ENCODE measurements around the gene SP4.
A peak's percentile ranks its signal among the peaks of the same experiment; 100 is the strongest.

Gene SP4
- long read RNA-seq, donor 1, full-length matches to known transcripts: 1 of 1 reads
- long read RNA-seq, donor 1, partial matches to known transcripts: 0 of 1 reads
- long read RNA-seq, donor 1, other reads (novel, unspliced or antisense): 0 of 1 reads
- long read RNA-seq, donor 2: 0 reads
- long read RNA-seq, donor 3: 0 reads
- long read RNA-seq, donor 4, partial matches to known transcripts: 6 of 6 reads
- long read RNA-seq, donor 4, other reads (novel, unspliced or antisense): 0 of 6 reads
- long read RNA-seq, donor 5: 0 reads
- long read RNA-seq, donor 6, full-length matches to known transcripts: 3 of 3 reads
- long read RNA-seq, donor 6, partial matches to known transcripts: 0 of 3 reads
- long read RNA-seq, donor 6, other reads (novel, unspliced or antisense): 0 of 3 reads
- long read RNA-seq, donor 7, partial matches to known transcripts: 0 of 1 reads
- long read RNA-seq, donor 7, other reads (novel, unspliced or antisense): 0 of 1 reads
- long read RNA-seq, donor 8, full-length matches to known transcripts: 1 of 7 reads
- long read RNA-seq, donor 8, partial matches to known transcripts: 6 of 7 reads
- long read RNA-seq, donor 8, other reads (novel, unspliced or antisense): 0 of 7 reads

DNA sequence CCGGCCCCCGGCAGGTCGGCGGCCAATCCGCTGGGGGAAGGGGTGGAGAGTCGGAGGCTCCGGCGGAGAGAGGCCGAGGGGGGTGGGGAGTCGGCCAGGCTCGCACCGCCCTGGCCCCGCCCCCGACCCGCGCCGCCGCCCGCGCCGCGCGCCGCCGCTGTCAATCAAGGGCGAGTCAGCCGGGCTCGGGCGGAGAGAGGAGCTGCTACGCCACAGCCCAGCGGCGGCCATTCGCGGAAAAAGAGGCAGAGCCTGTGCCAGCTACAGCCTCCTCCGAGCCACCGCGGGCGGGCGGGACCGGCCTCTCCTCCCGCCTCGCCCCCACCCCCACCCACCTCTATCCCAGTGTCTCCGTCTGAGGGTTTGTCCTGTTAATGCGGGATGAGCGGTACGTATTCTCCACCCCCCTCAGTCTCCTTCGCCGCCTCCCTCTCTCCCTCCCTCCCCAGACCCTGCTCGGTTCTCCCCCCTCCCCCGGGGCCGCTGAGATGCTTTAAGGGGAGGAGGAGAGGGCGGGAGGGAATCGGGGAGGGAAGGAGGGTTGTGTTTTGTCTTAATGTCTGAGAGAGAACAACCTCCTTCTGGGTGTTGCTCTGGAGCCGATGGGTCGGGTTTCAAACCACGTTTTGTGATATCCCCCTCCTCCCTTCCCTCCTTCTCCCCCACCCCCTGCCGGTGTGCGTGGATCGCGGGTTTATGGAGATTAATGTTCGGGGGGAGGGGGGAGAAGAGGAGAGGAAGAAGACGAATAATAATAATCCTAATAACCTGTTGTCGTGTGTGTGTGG, at the start of gene SP4:
Gene SP4 (plus strand): TSS at position 213 of the 788 bp plus-strand sequence. CDS start 169 bp downstream, at position 382.
- peak; percentile 71 for DNase-seq

DNA sequence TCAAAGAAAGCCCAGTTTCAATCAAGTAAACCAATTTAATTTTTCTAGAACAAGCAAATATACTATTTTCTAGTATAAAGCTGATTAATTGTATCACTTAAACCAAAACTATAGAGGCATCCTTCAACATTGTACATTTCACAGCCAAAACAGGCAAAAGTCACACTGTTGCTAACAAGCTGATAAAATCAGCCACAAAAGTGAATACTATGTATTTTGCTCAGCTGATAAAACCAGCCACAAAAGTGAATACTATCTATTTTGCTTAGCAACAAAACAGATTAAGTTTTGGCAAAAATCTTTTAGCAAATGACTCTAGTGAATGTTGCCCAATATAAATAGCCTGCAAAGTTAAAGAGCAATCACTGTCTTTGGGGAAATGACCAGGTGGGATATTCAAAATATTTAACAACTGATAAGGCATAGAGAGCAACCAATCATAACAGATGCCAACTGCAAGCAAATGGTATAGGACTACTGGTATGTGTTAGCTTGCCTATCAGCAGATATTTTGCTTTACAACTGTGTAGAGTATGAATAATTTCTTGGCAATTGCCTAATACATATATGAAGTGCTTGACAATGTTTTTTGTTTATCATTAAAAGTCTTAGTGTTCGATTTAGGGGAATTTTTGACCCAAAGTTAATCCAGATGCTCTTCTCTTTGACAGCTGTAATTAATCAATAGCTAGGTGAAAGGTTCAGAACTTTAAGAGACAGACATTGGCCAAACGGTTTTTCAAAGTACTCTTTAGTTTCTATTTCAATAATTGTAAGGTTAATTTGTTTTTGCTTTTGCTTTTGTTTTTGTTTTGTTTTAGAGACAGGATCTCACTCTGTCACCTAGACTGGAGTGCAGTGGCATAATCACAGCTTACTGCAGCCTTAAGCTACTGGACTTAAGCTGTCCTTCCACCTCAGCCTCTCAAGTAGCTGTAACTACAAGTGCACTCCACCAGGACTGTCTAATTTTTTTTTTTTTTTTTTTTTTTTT, 44.4 kb upstream of the SP4 start:
- DNase-seq: no peak

DNA sequence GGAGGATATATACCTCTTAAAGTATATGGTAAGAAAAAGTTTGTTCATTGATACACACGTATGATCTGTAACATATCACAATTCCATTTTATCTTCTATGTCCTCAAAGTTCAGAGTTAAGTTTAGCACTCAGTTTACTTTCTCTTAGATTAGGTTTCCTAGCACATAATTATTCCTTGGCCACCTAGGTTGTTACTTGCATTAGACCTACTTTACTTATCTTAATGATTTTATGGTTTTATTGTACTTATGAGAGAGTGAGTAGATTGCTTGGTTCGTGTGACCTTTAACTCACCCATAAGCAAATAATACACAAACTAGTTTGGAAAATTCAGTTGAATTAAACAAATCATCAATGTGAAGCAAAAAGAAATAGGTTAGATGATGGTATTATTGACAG, 33.9 kb upstream of the SP4 start:
- DNase-seq: no peak

DNA sequence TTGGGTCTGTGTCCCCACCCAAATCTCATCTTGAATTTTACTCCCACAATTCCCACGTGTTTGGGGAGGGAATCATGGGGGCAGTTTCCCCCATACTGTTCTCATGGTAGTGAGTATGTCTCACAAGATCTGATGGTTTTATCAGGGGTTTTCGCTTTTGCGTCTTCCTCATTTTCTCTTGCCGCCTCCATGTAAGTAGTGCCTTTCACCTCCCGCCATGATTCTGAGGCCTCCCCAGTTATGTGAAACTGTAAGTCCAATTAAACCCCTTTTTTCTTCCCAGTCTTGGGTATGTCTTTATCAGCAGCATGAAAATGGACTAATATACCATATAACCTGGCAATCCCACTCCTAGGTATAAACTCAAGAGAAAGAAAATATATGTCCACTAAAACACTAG, 25.9 kb upstream of the SP4 start:
- no peak for DNase-seq

DNA sequence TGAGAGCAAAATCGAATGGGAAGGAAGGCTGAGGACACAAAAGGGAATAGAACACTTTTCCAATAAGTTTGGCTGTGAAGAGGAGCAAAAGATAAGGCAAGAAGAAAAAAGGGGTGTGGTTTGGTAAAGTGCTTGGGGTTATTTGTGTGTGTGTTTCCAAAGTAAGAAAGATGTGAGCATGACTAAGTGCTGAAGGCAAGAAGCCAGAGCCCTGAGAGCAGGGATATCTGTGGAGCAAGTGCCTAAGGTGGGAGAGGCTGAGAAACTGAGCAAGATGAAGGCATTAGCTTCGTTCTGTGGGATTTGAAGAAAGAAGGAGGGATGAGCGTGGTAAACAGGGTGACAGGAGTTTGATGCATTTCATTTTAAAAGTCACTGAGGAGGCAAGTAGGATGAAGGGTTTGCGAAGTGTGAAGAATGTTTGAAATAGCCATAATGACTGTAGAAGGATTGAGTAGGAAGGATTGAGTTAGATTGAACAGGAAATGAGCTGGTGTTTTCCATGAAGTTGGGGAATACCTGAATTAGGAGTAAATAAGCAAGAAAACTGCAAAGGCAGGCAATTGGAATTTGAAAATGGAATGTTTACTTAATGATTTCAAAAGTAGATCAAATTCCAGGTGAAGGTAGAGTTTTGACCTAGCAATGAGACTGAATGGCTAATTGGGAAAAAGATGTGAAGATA, 19.9 kb upstream of the SP4 start:
- DNase-seq: no peak

DNA sequence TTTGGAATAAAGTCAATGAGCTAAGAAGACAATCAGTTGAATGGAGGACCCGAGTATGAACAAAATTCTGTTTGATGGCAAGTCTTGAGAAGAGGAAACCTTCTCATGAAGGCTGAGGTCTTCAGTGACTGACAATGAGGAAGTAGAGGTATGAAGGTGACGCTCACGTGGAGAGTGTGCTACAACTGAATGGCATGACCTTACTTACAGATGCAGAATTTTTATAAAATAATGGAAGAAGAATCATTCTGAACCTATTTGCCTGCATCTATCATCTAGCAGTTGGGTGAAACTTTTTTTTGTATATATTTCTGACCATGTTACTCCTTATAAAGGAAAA, 19.4 kb upstream of the SP4 start:
- DNase-seq: no peak

DNA sequence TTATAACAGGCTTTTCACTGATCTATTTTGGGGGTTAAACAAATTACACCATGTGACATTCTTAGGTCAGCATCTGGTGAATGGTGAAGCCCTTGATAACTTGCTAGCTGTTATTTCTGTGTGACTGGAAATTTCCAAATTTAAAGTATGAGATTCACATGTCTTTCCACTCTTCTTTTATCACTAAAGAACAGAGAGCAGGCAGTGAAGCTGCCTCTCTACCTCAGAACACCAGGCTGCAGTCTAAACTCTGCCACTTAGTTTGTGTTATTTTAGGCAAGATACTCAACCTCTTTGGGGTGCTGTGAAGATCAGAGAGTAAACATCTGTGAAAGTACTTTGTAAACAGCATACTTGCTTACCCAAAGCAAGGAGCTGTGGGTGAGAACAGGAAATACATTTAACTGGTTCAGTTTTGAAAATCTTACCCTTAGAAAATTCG, 15.5 kb upstream of the SP4 start:
- DNase-seq: no peak

DNA sequence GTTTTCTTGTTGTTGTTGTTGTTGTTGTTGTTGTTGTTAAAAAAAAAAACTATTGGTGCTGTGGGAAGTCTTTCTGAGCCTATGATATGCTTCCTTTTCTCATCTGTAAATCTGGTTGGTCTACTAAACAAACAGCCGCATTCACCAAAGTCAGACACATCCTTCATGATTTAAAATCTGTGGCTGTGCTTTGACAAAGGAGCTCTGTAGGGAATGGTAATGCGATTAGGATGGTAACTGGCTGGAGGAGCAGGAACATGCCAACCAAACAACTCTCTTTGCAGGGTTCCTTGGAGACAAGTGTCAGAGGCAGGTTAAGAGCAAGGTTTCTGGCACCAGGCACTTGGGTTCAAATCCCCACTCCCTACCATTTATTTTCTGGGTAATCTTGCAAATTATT, 14.9 kb upstream of the SP4 start:
- no peak for DNase-seq

DNA sequence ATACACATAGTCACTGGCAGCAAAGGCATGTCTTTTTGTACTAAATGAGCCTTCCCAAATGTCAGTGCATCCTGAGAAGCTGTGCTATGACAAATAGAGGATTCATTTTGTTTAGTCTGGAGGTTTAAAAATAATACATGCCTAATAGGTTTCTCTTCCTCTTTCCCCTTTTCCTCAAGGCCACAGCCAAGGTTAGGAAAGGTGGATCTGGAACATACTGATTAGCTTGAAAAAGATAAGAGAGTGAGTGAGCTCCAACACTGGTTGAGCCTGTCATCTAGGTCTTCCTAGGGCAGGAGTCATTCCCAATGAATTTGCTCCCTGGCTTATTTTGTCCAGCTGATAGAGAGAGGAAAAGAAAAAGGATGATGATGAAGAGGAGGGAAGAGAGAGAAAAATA, 14.4 kb upstream of the SP4 start:
- no peak for DNase-seq

DNA sequence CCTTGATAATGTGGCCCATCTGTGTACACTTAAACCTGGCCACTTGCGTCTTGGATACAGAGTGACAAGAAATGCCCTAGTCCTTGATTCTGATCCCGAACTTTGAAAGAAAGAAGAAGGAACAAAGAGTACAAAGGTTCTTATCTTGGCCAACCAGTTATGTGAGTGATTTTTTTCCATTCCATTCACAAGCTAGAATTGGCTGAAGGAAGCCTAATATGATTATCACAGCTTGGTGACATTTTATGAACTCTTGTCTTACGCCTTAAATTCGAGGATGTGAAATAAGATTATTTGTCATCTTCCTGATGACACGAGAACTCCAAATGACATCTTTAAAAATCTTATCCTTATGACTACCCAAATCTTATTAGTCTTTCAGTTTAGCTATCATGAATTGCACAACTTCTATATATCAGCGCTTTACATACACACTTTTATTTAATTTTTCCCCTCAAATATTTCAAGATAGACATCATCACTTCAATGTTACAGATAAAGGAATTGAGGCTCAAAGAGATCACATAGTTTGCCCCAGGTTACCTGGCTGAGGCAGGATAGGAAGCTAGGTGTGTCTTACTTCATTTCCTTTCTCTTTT, 13.0 kb upstream of the SP4 start:
- DNase-seq: no peak

DNA sequence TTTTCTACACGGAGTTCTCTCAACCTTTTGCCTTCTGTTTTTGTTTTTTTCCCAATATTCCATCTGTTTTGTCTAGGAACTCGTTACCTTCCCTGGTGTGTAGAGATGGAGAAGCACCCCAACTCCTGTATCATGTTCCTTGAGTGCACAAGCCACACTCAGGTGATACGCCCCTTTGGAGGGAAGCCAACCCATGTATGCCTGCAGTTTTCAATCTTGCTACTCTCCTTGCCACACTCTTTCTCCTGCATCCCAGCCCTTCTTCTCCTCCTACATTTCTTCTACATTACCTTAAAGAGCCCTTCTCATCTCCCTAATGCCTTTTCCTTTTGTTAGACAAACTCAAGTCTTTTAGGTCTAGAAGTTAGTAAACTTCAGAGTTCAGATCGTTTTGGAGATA, 10.2 kb upstream of the SP4 start:
- no peak for DNase-seq

DNA sequence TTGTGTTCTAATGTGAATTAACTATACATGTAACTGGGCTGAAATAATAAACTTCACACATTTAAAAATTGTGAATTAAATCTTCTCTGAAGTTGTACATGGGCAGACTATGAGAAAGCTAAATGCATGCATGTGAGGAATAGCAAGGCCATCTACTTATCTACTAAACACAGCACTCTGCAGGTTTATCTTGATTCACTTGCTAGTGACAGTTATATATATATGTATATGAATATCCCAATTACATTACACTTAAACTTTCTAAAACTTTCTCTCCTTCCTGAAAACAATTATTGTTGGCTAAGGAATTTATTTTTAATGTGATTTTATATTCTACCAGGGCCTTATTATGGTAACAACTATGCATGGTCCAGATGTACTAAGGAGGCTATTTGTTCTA, 5.1 kb upstream of the SP4 start:
- no peak for DNase-seq

DNA sequence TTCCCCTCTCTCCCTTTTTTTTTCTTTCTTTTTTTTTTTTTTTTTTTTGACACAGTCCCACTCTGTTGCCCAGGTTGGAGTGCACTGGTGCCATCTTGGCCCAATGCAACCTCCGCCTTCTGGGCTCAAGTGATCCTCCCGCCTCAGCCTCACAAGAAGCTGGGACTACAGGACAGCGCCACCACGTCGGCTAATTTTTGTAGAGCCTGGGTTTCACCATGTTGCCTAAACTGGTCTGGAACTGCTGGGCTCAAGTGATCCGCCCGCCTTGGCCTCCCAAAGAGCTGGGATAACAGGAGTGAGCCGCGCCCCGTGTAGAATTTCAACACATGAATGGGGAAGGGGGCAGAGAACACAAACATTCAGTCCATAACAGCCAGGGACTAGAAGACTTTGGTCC, 2.6 kb upstream of the SP4 start:
- no peak for DNase-seq

DNA sequence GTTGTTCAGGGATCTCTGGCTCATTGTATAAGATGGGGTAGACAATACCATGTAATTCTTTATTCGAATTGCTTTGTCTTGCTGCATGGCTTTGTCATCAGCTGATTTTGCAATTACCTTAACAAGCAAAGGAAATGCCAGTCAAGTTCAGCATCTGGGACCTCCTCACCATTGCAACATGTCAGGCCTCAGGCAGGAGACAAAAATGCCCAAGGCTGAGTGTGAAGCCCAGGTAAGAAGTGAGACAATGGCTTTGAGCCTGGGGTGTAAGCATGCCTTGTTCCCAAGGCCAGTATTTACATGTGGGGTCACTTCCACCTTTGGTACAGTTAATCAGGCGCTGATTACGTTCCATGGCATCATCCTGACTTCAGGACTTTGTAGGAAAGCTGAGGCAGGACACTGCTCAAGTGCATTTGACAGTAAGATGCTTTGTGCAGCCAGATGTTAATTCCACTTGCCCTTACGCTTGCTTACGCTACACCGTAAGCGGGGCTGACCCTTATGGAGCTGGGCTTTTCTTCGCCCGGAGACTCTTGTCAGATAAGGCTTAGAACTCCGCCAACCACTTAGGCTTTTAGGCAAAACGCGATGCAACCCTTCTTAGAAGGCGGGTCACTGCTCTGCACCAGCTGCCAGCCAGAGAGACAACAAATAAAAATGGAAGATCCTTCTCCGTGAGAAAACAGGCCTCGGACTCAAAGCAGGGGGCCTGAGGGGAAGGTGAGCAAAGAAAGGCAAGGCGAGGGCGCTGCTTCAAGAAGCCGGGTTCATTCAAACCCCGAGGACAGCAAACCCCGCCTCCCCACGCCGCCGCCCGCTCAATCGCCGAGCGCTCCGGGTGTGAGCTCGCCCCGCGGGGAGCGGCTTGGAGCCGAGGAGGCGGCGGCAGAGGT, 1.3 kb upstream of the SP4 start:
- no peak for DNase-seq

DNA sequence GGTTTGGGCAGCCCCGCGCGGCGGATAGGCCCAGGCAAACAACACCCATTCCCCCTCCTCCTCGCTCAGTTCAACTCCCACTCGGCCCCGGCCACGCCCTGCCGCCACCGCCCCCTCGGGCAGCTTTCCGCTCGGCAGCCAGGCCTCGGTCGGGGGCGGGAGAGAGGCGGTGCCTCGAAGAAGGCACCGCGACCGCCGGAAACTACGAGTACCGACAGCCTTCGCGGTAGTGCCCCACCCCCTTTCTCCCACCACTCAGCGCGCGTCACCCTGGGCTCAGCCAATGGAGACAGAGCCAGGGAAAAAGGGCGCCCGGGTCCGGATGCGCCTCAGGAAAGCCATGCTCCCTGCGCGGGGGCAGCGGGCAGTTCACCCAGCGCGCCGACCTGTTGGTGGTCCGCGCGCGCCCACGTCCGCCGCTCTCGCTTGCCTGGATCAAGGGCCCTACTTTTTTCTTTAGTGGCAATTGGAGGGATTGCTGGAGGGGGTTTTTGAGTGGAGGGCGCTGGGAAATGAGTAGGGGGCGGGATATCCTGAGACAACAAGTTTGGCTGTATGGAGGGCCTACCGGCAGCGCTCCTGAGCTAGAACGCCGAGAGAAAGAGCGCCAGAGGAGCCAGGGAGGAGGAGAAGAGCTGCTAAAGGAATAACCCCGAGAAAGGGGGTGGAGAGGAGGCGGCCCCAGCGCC, 557 bp upstream of the SP4 start:
- peak; percentile 99 for DNase-seq

DNA sequence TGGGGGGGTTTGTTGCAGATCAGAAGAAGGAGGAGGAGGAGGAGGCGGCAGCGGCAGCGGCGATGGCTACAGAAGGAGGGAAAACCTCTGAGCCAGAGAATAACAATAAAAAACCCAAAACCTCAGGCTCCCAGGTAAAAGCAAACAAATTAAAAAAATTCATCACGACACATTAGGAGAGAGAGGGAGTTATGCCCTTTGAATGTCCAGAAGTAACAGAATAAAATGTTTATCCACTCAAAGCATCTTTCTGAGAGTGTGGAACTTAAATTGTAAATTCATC, 717 bp downstream of the SP4 start:
- no peak for DNase-seq

DNA sequence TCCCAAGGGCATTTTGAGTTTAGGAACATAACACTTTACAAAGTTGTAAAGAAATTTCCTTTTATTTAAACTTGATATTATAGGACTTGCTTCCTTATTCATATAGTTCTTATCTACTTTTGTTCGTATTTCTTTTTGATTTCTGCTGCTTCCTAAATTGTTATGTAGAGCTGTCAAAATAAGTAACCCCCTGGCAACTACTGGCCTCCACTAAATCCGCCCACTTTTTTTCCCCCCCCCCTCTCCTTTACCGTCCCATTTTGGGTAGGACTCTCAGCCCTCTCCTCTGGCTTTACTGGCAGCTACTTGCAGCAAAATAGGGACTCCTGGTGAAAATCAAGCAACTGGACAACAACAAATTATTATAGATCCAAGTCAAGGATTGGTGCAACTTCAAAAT, 1.1 kb downstream of the SP4 start:
- DNase-seq: no peak

DNA sequence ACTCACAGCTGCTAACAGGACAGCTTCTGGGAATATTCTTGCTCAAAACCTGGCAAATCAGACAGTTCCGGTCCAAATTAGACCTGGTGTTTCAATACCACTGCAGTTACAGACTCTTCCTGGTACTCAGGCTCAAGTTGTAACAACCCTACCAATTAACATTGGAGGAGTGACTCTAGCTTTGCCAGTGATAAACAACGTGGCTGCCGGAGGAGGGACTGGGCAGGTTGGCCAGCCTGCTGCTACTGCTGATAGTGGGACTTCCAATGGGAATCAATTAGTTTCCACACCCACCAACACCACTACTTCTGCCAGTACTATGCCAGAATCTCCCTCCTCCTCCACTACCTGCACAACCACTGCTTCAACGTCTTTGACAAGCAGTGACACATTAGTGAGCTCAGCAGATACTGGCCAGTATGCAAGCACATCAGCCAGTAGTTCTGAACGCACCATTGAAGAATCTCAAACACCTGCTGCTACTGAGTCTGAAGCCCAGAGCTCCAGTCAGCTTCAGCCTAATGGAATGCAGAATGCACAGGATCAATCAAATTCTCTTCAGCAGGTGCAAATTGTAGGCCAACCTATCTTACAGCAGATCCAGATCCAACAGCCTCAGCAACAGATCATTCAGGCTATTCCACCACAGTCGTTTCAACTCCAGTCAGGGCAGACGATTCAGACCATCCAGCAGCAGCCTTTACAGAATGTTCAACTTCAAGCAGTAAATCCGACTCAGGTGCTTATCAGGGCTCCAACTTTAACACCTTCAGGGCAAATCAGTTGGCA, 2.1 kb downstream of the SP4 start:
- DNase-seq: no peak

DNA sequence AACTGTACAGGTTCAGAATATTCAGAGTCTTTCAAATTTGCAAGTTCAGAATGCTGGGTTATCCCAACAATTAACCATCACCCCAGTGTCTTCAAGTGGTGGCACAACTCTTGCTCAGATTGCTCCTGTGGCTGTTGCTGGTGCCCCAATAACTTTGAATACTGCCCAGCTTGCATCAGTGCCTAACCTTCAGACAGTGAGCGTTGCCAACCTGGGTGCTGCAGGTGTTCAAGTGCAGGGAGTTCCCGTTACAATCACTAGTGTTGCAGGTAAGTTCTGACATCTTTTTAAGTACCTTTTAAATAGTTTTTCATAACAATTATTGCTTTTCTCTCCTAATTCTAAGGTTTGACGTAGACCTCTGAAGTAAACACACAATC, 2.7 kb downstream of the SP4 start:
- DNase-seq: no peak
